HG03039 (cell line): ENCODE data around the gene CATSPER3.

ENCODE experiments used
- ATAC-seq: cut with Tn5 transposase; IDR thresholded peaks from one replicate; pipeline ENCODE4 v1.9.1; 2021; ENCODE audit warnings: mild to moderate bottlenecking, moderate library complexity; ENCODE audit not compliant: unreplicated experiment

The CATSPER3 gene

DNA sequence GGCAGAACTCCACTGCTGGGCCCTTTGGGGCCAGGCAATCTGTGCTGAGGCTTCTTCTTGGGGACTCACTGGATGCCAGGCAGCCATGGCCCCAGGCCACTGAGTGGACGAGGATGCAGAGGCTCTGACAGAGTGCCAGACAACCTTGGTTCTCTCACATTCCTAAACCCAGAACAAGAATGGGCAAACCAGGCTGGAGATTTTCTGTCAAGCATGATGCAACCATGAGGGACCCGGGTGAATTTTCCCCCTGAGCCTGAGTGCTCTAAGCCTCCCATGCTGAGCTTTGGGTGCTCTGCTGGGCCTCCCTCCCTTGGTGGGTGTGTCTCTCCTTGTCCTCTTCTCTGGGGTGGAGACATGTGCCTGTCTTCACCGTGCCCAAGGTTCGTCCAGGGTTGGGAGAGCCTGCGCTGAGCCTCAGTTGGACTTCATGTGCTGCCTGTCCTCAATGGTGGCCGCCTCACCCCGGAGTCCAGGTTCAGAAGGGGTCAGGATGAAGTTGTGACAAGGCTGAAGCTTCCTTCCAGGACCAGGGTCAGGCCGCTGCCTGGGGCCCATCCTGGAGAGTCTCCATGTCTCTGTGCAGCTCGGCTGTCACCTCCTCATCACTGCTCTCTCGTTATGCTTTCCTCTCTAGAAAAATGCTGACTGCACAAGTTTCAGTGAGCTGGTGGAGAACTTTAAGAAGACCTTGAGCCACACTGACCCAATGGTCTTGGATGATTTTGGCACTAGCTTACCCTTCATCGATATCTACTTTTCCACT lies 42.2 kb downstream of the CATSPER3 start:
- no peak for ATAC-seq

DNA sequence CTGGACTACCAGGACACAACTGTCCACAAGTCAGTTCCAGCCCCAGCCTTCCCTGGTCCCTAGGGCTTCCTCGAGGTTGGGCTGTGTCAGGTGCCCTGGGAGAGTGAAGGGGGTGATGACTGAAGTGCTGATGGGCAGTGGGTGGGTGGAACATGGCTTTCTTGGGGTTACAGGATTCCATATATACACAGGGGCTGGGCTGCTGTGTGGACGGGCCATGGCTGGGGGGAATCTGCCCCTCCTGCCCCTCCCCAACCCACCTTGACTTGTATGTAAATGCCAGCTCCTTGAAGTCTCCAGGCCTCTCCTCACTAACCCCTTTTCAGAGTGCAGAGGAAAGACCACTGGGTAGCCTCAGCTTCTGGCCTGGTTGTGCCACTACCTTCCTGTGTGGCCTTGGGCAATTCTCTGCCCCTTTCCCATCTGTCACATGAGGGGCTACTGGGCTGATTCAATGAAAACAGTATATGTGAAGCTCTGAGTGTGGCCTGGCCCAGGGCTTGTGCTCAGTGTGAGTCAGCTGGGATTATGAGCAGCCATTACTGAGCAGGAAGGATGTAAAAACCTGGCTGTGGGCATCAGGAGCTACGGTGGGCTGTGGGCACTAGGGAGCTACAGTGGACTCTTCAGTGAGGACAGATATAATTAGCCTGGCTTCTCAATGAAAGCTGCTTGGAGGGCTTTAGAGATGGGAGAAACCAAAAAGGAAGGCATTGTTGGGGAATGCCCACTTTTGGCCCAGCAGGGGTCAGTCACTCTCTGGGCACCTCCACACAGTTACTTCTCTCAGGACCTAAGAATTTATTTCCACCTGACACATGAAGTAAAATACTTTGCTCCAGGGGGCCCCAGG lies 43.0 kb downstream of the CATSPER3 start:
- ATAC-seq = no peak

DNA sequence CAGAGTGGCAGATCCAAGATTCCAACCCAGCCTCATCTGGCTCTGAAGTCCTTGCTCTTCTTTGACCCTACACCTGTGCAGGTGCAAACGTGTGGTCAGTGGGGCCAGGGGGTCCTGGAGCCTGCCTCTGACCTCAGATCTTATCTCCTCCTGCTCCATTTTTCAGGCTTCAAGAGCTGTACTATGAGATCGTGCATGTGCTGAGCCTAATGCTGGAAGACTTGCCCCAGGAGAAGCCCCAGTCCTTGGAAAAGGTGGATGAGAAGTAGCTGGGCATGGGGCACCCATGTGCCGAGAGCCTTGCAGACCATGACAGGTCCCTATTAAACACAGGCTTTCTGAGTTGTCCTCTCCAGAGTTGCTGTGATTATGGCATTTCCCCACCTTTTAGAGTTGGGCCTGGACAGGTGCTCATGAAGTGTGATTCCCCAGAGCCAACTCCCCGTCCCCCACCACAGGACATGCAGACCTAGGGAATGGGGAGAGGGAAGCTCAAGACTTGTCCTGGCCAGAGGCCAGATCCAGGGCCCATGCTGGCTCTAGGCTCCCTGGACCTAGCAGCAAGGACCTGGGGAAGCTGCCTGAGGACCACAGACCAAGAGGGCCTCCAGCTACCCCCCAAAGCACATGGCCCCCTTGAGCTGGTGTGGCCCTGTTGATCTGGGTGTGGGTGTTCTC lies 43.8 kb downstream of the CATSPER3 start:
- ATAC-seq = no peak

DNA sequence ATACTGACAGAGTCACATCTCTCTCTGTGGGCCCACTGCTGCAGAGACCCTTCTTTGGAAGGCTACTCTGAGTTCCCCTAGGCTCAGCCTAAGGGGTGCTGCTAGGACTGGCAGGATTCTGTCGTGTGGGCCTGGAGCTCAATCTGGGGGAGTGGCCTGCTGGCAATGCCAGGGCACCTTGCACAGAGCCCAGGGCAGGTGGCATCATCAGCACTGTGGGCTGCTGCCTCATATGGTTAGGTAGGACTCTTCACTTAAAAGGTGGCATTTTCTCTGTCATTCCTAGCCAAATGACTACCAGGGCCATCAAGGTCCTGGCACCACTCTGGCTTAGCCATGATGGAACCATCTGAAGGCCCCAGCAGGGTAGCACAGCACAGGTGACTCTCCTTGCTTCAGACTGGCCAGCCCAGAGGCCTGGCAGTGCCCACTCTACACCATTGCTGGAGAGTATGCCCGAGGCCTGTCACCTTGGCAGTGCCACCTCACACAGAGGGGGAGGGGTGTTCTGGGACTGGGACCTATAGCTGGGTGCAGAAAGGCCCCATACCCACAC lies 44.4 kb downstream of the CATSPER3 start:
- no peak for ATAC-seq

DNA sequence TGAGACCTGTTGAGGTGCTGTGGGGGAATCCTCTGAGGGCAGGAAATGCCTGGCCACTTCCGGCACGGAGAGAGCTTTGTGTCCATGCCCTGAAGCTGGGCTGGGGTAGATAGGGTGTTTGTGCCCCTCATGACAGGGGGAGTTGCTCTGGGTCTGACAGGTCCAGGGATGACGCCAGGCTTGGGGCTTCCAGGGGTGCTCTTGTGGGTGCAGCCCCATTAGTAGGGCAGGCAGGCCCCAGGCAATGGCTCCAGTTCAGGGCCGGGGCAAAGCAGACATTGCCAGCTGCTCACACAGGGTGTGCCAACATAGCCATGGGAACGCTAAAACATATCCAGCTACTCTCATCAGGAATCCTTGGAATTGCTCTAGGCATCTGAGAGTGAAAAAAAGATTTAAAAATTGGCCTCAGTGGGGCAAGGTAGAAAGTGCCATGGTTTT lies 45.3 kb downstream of the CATSPER3 start:
- ATAC-seq = no peak

DNA sequence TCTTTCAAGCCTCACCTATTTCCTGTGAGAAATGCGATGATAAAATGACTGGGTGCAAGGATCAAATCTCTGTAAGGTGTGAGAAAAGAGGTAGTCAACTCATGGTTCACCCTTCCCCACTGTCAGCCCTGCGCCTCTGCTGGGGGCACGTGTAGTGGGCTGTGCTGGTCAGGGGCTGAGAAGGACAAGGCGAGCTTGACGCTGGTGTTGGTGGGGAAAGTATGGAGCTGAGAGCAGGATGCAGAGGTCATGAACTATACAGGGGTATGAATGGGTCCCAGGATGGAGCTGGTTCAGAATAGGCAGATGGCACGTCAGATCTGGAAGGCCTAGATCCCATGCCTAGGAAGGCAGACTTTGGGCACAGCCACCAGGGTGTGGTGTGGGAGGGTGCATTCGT lies 45.7 kb downstream of the CATSPER3 start:
- no peak for ATAC-seq

DNA sequence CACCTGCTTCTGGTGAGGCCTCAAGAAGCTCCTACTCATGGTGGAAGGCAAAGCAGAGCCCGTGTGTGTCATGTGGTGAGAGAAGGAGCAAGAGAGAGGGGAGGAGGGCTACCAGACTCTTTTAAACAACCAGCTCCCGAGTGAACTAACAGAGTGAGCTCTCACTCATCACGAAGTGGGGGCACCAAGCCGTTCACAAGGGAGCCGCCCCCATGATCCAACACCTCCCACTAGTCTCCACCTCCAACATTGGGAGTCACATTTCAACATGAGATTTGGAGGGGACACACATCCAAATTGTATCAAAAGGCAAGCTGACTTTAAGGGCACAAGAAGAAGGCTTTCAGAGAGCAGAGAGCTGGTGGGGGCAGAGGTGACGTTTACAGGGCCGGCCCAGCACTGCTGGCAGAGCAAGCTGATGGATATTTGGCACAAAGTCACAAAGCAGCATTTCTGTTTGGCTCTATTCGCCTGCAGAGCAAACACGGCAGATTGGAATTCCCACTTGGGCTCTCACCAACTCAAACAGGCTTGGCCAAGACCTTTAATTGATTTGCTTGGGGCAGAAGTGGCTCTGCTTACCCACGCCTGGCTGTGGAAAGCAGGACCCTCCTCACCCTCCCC lies 46.4 kb downstream of the CATSPER3 start:
- ATAC-seq = no peak

DNA sequence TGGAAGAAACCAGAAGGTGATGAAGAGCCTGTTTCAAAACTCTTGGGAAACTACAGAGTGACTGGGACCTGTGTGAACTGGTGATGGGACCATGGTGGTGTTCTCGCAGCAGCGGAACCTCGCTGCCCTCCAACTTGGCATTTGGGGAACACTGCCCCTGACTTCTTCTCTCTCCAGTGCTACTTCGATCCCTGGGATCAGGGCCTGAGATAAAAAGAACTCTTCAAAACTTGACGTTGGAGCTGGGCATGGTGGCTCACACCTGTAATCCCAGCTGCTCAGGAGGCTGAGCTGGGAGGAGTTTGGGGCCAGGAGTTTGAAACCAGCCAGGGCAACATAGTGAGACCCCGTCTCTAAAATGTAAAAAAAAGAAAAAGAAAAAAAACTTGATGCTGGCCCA lies 48.2 kb downstream of the CATSPER3 start:
- no peak for ATAC-seq

DNA sequence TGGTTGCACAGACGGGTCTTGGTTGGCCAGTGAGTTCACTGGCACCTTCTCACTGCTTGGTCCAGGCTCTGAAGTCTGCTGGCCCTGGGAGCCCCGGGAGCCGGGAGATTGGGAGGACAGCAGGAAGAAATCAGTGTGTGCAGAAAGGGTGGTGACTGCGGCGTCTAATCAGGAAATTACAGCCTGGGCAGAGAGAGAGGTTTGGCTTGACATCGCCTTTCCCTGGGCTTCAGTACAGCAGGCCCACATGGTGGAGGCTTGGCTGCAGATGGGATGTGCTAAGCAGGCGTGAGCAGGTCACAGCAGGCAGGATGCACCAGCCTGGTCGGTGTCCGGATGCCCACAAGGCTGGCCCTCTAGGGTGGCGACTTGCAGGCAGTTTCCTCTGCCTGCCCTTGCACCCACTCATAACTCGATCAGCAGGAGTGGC lies 49.2 kb downstream of the CATSPER3 start:
- ATAC-seq = no peak

DNA sequence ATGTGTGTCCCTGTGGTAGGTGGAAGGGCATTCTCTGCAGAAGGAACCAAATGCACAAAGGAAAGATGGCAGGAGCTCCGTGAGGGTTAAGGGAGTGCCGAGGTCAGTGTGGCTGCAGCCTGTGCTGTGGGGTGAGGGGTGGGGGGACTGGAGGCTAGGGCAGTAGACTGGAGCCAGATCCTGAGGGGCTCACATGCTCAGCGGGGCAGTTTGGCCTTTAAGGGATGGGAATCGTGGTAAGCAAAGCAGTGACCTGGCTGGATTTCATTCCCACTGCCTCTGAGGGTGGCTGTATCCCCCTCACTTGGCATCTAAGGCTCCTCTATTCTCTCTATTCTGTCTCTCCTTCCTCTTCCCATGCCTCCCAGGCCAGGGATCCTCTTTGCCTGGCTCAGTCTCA lies 50.8 kb downstream of the CATSPER3 start:
- no peak for ATAC-seq

DNA sequence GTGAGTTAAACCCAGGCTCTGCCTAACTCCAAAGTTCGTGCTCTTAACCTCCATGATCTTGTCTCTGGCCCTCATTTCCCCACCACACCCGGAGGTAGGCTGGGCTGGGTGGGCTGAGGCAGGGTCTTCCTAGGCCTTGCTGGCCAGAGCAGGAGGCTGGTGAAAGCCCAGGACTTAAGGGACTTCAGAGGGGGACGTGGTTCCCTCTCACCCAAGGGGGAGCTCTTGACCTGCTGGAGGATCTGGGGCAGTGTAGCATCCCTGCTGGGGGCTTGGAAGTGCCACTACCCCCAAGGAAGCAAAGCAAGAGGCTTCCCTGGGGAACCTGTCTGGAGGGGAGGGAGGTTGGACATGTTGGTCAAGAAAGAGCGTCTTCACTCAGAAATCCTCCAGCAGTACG lies 51.6 kb downstream of the CATSPER3 start:
- no peak for ATAC-seq

DNA sequence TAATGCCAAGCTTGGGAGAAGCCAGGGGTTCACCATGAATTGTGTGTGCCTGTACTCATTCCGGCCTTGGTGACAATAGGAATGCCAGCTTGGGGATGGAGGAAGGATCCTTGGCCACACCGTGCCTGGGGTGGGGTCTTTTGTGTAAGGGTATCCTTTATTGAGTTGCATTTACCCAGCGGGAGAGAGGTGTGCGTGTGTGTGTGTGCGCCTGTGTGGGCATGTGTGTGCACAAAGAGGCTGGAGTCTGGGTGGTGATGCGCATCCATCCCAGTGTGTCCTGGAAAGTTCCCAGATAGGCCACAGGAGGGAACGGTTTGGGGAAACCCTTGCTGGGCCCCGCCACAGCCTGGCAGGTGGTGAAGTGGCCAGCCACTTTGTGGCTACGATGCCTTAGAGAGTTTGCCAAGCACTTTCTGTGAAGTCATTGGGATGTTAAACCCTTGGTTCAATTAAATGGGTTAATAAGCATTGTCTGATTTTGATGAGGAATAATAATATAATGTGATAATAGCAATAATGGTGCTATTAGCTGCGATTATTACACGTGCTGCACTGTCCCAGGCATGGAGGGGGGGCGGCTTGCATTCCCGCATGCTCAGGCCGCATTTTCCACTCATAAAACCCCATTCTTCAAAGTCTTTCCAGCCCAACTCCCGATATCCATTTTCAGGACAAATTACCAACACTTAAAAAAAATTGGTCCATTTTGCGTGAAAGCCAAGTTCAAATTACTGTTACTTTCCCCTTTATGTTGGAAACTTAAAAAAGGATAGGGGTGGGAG lies 52.6 kb downstream of the CATSPER3 start:
- ATAC-seq = no peak

DNA sequence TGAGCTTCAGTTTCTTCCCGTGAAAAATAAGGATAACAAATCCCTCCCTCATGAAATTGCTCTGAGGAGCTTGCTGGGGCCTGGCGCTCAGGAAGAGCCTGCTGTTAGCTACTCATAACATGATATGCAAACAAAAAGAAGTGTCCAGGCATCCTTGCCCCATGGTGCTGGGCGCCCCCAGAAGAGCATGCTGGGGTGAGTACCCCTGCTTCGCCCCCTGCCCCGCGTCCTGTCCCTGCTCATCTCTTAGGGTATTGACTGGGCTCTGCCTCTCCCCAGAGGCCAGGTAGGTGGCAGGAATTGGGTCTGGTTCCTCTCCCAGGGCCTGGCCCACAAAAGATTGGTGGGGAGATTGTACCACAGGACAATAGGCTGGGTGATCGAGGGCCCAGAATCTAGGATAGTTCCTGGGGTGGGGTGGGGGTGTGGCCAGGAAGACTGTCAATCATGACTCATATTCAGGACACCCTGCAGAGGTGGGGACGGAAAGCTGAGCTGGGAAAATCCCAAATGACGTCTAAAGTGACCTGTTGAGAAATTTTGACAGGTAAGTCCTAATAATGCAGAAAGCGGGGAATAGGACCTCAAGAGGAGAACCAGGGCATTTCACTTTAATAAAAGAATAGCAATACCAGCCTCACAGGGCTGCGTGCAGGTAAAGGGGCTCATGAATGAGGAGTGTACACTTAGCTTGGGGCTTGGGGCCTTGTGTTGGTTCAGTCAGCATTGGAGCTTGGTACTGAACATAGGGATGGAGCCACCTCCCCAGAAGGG lies 57.4 kb downstream of the CATSPER3 start:
- no peak for ATAC-seq

DNA sequence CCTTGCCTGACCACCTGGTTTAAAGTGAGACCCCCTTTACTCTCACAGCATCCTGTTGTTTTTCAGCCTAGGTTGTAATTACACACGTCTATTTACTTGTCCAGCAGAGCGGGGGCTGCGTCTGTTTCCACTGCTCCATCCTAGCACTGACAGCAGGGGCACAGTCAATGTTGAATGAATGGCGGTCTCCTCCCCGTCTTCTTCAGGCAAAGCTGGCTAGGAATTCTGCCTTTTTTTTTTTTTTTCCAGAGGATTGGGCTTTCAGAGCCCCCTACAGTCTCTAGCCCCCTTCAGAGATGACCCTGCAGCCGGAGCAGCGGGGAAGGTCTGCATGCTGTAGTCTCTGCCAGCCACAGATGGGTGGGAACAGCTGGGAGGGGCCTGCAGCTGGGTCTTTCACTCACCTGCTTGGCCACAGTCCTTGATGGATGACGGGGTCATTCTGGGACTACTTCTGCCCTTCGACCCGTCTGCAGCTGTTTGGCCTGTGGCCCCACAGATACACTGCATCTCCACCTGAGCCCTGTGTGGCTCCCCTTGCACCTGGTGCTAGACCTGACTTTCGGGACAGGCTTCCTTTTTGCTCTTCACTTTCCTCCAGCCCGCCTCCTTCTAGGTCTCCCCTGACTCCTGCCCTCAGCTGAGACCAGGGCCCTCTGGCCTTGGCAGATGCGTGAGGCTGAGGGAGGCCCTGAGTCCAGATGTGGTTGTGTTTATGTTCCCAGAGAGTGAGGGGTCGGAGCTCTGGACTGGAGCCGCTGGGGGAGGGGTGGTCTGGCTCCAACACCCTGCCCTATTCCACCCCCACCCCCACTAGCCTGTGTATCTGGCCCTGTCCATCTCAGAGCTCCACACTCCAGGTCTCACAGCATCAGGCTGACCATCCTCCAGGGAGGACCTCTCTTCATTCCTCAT lies 58.3 kb downstream of the CATSPER3 start:
- ATAC-seq = no peak

DNA sequence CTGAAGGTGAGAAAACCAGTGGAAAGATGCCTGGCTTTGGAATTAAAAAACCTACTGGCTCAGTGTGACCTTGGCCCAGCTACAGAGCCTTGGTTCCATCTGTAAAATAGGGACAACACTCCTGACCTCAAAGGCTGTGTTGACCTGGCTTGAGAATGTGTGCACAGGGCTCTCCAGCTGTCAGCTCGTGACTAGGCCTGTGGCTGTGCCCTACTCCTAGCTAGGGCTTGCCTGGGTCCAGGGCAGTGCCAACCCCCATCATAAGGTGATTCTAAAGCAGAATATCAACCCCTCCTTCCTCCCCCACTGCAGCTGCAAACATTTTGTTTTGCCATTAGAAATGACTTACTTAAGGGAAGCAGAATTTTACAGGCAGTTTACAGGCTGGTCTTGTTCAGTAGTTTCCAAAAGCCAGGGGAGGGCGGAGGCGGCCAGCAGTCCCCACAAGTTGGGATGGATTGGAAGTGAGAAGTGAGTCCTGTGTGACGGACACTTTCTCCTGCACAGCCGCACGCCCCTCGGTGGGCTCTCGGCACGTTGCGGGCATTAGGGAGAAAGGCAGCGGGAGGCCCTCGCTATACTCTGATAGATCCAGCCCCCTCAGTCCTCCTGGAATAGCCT lies 59.0 kb downstream of the CATSPER3 start:
- no peak for ATAC-seq

DNA sequence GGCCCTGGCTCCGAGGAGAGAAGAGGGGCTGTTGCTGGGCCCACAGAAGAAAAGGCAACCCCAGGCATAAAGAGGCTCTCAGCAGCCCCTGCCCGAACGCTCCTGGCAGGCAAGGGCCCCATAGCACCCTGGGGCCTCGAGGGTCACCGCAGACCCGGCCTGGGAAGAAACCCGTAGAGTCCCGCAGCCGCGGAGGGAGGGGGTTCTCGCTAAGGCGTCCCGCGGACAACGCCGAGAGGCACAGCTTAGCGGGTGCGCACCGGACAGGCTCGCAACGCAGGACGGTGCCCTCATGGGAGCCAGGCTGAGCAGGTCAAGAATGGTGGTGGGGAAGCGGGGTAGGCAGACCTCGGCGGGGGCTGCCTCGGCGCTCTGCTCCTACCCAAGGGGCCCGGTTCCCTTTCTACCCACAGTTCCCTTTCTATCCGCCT lies 59.6 kb downstream of the CATSPER3 start:
- no peak for ATAC-seq

DNA sequence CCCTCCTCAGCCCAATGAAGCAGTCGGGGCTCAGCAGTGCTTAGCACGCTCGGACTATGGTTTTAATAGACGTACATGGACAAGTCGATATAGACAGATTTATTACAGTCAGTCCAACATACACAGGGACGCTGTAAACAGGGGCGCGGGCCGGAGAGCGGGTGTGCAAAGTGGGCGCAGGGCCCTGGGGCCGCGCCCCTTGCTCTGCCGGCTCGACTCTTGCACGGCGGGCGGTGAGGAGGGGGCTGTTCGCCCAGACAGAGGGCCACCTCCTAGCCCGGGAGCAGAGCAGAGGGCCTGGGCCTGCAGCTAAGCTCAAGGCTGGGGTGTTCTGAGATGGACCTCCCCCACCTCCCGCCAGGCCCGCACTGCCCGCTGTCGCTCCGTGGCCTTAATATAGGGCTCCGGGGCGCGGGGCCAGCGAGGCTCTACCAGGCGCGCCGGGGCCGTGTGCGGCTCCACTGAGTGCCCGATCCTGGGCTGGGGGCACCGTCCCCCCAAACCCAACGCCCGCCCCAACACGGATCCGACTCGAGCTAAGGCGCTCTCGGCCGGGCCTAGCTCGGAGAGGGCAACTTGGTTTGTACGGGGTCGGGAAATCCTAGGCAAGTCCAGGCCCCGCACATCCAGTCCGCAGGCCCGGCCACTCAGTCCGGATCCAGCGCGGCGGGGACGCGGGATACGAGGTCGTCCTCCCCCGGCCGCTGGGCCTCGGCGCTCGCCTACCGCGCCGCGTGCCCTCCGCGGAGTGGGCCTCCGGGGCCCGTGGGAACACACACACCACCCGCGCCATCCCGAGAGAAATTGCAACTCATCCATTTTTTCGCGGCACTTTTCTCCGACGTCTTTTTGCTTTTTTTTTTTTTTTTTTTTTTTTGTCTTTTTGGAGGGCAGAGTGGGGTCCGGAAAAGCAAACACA lies 60.2 kb downstream of the CATSPER3 start:
- ATAC-seq = no peak
